ENCODE data around the gene ZNF410.
A peak's percentile ranks its signal among the peaks of the same experiment; 100 is the strongest.

GRCh38 chr14:73976125-73976524 lies 89.5 kb downstream of the ZNF410 start:
- no peak for TF ChIP-seq CTCF (IDR thresholded peaks at IDR 0.05)
- TF ChIP-seq POLR2A (IDR thresholded peaks at IDR 0.05) = peak in 1 of 2 donors; percentile 42
